Hepatocyte (in vitro differentiated cells): ENCODE results near the gene NUDT17.

Experiments
- EZH2phosphoT487 ChIP-seq: fragments of 200-600 bp; sonication (generic); IDR thresholded peaks from one replicate; pipeline ENCODE4 v1.6.1; 2018; ENCODE audit warnings: antibody characterized with exemption, mild to moderate bottlenecking, low read depth, moderate library complexity; ENCODE audit not compliant: unreplicated experiment, severe bottlenecking
- TF ChIP-seq, protein P1 (sequence below): fragments of 200-600 bp; sonication (generic); IDR thresholded peaks from 2 replicates; pipeline ENCODE4 v1.5.1; 2016; ENCODE audit warnings: antibody characterized with exemption, mild to moderate bottlenecking; ENCODE audit not compliant: poor library complexity

DNA sequence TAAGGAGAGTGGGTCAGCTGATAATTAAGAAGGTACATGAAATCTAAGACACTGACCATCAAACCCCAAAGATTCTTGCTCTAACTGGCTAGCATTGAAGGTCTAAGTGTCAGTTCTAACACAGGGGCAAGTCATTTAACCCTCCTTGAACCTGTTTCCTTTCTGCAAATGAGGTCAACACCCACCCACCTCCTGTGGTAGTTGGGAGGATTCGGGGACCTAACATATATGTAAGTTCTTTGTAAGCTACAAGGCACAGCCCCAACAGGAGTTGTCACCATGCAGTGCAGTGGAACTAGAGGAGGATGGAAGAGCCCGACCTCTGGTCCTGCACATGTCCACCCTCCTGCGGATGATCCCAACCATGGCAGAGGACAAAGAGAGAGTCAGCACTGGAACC is 2.4 kb downstream of the NUDT17 start:
- TF ChIP-seq, protein P1, sequence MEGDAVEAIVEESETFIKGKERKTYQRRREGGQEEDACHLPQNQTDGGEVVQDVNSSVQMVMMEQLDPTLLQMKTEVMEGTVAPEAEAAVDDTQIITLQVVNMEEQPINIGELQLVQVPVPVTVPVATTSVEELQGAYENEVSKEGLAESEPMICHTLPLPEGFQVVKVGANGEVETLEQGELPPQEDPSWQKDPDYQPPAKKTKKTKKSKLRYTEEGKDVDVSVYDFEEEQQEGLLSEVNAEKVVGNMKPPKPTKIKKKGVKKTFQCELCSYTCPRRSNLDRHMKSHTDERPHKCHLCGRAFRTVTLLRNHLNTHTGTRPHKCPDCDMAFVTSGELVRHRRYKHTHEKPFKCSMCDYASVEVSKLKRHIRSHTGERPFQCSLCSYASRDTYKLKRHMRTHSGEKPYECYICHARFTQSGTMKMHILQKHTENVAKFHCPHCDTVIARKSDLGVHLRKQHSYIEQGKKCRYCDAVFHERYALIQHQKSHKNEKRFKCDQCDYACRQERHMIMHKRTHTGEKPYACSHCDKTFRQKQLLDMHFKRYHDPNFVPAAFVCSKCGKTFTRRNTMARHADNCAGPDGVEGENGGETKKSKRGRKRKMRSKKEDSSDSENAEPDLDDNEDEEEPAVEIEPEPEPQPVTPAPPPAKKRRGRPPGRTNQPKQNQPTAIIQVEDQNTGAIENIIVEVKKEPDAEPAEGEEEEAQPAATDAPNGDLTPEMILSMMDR = no peak
- TF ChIP-seq EZH2phosphoT487 = no peak
